Kidney capillary endothelial cell (primary cell): ENCODE results near the gene ABRACL.

Experiments used
- DNase-seq: peaks from one replicate; pipeline ENCODE4 v3.0.0-alpha.2; 2018; ENCODE audit warnings: low spot score

ABRACL gene

GRCh38 chr6:139054001-139054400, 25.5 kb downstream of the ABRACL start:
- DNase-seq = no peak

GRCh38 chr6:139055709-139056108, 27.2 kb downstream of the ABRACL start:
- no peak for DNase-seq

DNA sequence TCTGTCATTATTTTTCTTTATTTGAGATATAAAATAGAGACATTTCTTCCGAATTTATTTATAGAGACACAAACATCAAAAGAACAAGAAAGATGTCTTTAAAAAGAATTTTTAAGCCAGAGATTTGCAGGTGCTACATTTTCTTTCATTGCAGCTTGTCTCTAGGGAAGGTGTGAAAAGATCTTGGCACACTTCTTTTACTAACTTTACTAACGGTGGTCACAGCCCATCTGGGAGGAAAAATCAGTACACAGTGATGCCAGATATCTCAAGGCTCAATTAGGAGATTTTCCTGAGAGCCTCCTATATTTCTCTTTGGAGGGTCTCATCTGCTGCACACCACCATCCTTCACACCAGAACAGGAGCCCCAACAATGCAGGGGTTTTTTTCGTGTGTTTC, 29.5 kb downstream of the ABRACL start:
- no peak for DNase-seq

DNA sequence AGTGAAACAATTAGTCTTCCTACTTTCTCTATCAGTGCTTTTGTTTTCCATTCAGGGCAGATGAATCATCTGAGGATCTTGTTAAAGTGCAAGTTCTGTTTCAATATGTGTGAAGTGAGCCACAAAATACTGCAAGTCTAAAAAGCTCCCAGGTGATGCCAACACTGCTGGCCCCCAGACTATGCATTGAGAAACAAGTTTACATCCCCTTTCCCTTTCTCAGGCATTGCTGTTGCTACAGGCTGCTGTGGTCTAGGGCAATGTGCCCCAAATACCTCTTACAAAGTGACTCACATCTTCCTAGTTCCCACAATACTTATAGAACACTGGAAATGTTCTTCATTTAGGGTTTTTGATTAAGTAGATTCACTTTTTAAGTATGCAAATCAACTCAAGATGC, 31.8 kb downstream of the ABRACL start:
- DNase-seq = no peak

- no peak for DNase-seq
Observed at GRCh38 chr6:139062932-139063646, 34.5 kb downstream of the ABRACL start.

GRCh38 chr6:139064981-139065665, 36.6 kb downstream of the ABRACL start:
- no peak for DNase-seq

- no peak for DNase-seq
Observed at GRCh38 chr6:139066080-139066479, 37.5 kb downstream of the ABRACL start.

GRCh38 chr6:139068846-139069245, 40.3 kb downstream of the ABRACL start:
- no peak for DNase-seq

DNA sequence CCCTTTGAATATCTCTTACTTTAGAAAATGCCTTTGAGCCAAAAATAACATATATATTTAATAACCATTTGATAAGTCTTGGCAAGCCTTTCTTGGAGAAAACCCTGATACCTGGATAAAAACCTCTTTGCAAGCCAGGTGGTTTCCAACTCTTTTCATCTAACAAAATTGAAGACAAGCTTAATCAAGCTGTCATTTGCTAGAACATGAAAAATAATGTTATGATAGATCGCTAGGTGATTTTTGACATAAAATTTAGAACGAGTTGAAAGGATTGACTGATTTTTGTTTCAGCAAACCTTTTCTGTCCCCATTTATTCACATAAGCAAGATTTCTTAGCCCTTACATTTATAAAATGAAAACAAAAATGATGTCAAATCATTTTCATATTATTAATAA, 44.6 kb downstream of the ABRACL start:
- no peak for DNase-seq

DNA sequence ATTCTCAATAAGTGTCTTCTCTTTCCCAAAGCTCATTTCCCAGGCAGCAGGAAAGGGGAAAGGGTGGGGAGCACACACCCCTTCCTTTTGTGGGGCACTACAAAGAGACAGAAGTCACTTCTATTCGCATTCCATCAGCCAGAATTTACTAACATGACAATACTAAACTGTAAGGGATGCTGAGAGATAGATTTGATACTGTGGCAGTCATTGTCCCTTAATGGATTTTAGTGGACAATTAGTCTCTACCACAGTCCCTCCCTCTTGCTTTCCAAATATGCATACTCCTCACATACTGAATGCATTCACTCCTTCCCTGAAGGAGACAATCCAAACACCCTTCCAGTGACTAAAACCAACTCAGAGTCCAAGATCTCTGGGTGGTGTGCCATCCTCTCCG, 50.5 kb downstream of the ABRACL start:
- no peak for DNase-seq

GRCh38 chr6:139080255-139080920, 51.8 kb downstream of the ABRACL start:
- peak; percentile 19 for DNase-seq

GRCh38 chr6:139081471-139081870, 52.9 kb downstream of the ABRACL start:
- DNase-seq = no peak

DNA sequence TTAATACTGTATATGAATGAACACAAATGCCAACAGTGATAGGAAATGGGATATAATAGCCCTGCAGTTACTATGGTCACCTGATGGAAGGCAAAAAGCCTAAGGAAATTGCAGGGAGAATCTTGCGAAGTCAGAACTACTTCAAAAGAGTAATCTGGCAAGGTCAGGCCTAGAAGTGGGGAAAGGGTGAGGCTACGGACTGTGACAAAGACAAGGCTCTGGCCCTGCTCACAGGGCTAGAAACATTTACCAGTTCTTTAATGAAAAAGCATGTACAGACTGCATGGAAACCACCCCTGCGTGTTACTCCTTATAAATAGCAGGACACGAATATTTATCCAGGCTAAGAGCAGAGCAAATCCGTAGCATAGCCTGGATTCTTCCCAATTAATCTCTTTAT, 53.8 kb downstream of the ABRACL start:
- no peak for DNase-seq

DNA sequence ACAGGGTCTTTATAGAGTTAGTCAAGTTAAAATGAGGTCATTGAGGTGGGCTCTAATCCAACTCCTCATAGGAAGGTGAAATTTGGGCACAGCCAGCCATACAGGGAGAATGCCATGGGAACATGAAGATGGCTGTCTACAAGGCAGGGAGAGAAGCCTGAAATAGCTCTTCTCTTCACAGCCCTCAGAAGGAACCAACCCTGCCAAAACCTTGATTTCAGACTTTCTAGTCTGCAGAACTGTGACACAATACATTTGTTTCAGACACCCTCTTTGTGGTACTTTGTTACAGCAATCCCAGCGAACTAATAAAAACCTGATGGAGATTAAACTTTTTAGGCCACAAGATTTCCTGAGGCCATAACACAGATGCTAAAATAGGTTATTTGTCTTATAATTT, 63.3 kb downstream of the ABRACL start:
- DNase-seq = no peak
